HG03521 (cell line): ENCODE measurements around the gene BPIFA1.

Source experiments
- ATAC-seq: cut with Tn5 transposase; IDR thresholded peaks from one replicate; pipeline ENCODE4 v1.9.1; 2021; ENCODE audit warnings: mild to moderate bottlenecking, moderate library complexity; ENCODE audit not compliant: unreplicated experiment

BPIFA1 gene

GRCh38 chr20:33277471-33278441, 42.0 kb downstream of the BPIFA1 start:
- ATAC-seq, result no peak

GRCh38 chr20:33278700-33279099, 42.9 kb downstream of the BPIFA1 start:
- no peak for ATAC-seq

- ATAC-seq, result no peak
Measured at GRCh38 chr20:33279261-33279910, 43.6 kb downstream of the BPIFA1 start.

GRCh38 chr20:33280000-33280680, 44.3 kb downstream of the BPIFA1 start:
- no peak for ATAC-seq

GRCh38 chr20:33280775-33281174, 45.0 kb downstream of the BPIFA1 start:
- ATAC-seq, result no peak

GRCh38 chr20:33281550-33282146, 45.9 kb downstream of the BPIFA1 start:
- no peak for ATAC-seq

- ATAC-seq, result no peak
Measured at GRCh38 chr20:33282196-33282934, 46.6 kb downstream of the BPIFA1 start.

GRCh38 chr20:33282991-33283555, 47.3 kb downstream of the BPIFA1 start, which contains the start of gene BPIFB1:
BPIFB1 (plus strand) TSS chr20:33283214; CDS start chr20:33286074, 2,860 bp downstream.
- no peak for ATAC-seq

- no peak for ATAC-seq
Measured at GRCh38 chr20:33284284-33284683, 48.5 kb downstream of the BPIFA1 start.

- ATAC-seq, result no peak
Measured at GRCh38 chr20:33284937-33285336, 49.1 kb downstream of the BPIFA1 start.

GRCh38 chr20:33285861-33286495, 50.2 kb downstream of the BPIFA1 start:
- no peak for ATAC-seq

- no peak for ATAC-seq
Measured at GRCh38 chr20:33287884-33288283, 52.1 kb downstream of the BPIFA1 start.

GRCh38 chr20:33290852-33291251, 55.1 kb downstream of the BPIFA1 start:
- no peak for ATAC-seq

GRCh38 chr20:33291416-33291815, 55.6 kb downstream of the BPIFA1 start:
- no peak for ATAC-seq

- ATAC-seq, result no peak
Measured at GRCh38 chr20:33291830-33292355, 56.1 kb downstream of the BPIFA1 start.
